ENCODE measurements around the gene FBXO41. TPM values are rescaled to one million over a fixed set of nuclear protein-coding genes. Genes with fewer than 3 reads are reported as not detected.

FBXO41 gene
- total RNA-seq, 2 donors from 2014 or later, result 2.4 to 2.5 TPM

- no peak for DNase-seq
- no peaks in the 10 kb centered on the region for H3K36me3 ChIP-seq
- intact Hi-C loops (cut with DNase I), result no loop called here
Observed at GRCh38 chr2:73255007-73255644, 29.2 kb downstream of the FBXO41 start.

GRCh38 chr2:73254343-73255006 is 29.8 kb downstream of the FBXO41 start:
- Histone ChIP-seq H3K4me1 (no peaks in the 10 kb centered on the region), H3K36me3 (no peaks in the 10 kb centered on the region), H3K27ac (no peak overlapping the region), H3K27me3 (no peaks in the 10 kb centered on the region), H3K9ac (ENCODE audit: low read depth in 2 of 2, low read length in 2 of 2) (no peak overlapping the region), H3K9me3 (no peaks in the 10 kb centered on the region), H3K4me3 (no peak overlapping the region)
- no peak for DNase-seq
- TF ChIP-seq CTCF (IDR thresholded peaks at IDR 0.05), result no peak
- intact Hi-C loops (cut with DNase I), result no loop called here

More at GRCh38 chr2:73255007-73255644, 29.2 kb downstream of the FBXO41 start:
- Histone ChIP-seq H3K9ac (ENCODE audit: low read depth in 2 of 2, low read length in 2 of 2) (no peak overlapping the region), H3K4me1 (no peaks in the 10 kb centered on the region), H3K4me3 (no peak overlapping the region), H3K27ac (no peak overlapping the region), H3K9me3 (no peaks in the 10 kb centered on the region), H3K27me3 (no peaks in the 10 kb centered on the region)
- no peak for TF ChIP-seq CTCF (IDR thresholded peaks at IDR 0.05)

GRCh38 chr2:73253901-73254300 is 30.4 kb downstream of the FBXO41 start:
- no peak for TF ChIP-seq CTCF (IDR thresholded peaks at IDR 0.05)
- no peaks in the 10 kb centered on the region for H3K36me3 ChIP-seq
- H3K27ac ChIP-seq, result no peak overlapping the region

GRCh38 chr2:73253400-73253799 is 30.9 kb downstream of the FBXO41 start:
- Histone ChIP-seq H3K4me3 (no peak overlapping the region), H3K27ac (no peak overlapping the region), H3K36me3 (no peaks in the 10 kb centered on the region), H3K9me3 (no peaks in the 10 kb centered on the region), H3K9ac (ENCODE audit: low read depth in 2 of 2, low read length in 2 of 2) (no peak overlapping the region), H3K4me1 (no peaks in the 10 kb centered on the region), H3K27me3 (no peaks in the 10 kb centered on the region)
- no peak for TF ChIP-seq CTCF (IDR thresholded peaks at IDR 0.05)
- intact Hi-C loops (cut with DNase I), result no loop called here
- no peak for DNase-seq

More at GRCh38 chr2:73253901-73254300, 30.4 kb downstream of the FBXO41 start:
- H3K9me3 ChIP-seq, result no peaks in the 10 kb centered on the region
- DNase-seq, result no peak
- no peaks in the 10 kb centered on the region for H3K27me3 ChIP-seq
- H3K9ac ChIP-seq (ENCODE audit: low read depth in 2 of 2, low read length in 2 of 2), result no peak overlapping the region
- H3K4me1 ChIP-seq, result no peaks in the 10 kb centered on the region
- intact Hi-C loops (cut with DNase I), result no loop called here
- no peak overlapping the region for H3K4me3 ChIP-seq

GRCh38 chr2:73252238-73253027 is 31.8 kb downstream of the FBXO41 start:
- Histone ChIP-seq H3K36me3 (no peaks in the 10 kb centered on the region), H3K4me1 (no peaks in the 10 kb centered on the region), H3K4me3 (no peak overlapping the region), H3K27me3 (no peaks in the 10 kb centered on the region), H3K9ac (ENCODE audit: low read depth in 2 of 2, low read length in 2 of 2) (no peak overlapping the region), H3K9me3 (no peaks in the 10 kb centered on the region), H3K27ac (no peak overlapping the region)
- TF ChIP-seq CTCF (IDR thresholded peaks at IDR 0.05), result no peak
- intact Hi-C loops (cut with DNase I), result no loop called here
- DNase-seq, result no peak
